Gastroesophageal sphincter (tissue), 4 donors: Measurements from ENCODE around the gene JARID2. TPM values are rescaled to one million over a fixed set of nuclear protein-coding genes. Genes with fewer than 3 reads are reported as not detected.
A peak's percentile ranks its signal among the peaks of the same experiment; 100 is the strongest.

Experiments
- ATAC-seq: fragments of 150-250 bp; one replicate; pipeline ENCODE4 v1.9.1; 2016; ENCODE audit warnings: mild to moderate bottlenecking, moderate library complexity
- H3K27ac ChIP-seq, 4 donors: fragments of 200-600 bp; sonication (generic) in 3 of 4; 1 replicate in 3 of 4; 2 replicates in 1 of 4; pipeline ENCODE4 v1.5.1; 2016 to 2019
- H3K27me3 ChIP-seq: fragments of 200-600 bp; sonication (generic); one replicate; pipeline ENCODE4 v1.5.1; 2019
- H3K36me3 ChIP-seq, 2 donors: fragments of 200-600 bp; sonication (generic); one replicate each; pipeline ENCODE4 v1.5.1; 2019; ENCODE audit warnings: control low read depth in 1 of 2
- H3K4me1 ChIP-seq, 3 donors: fragments of 200-600 bp; sonication (generic); 1 replicate in 2 of 3; 2 replicates in 1 of 3; pipeline ENCODE4 v1.5.1; 2016 to 2019; ENCODE audit warnings: control low read depth in 2 of 3
- H3K4me3 ChIP-seq, 2 donors: fragments of 200-600 bp; sonication (generic); one replicate each; pipeline ENCODE4 v1.5.1; 2019; ENCODE audit warnings: mild to moderate bottlenecking in 1 of 2, moderate library complexity in 1 of 2
- H3K9me3 ChIP-seq, 3 donors: fragments of 200-600 bp; sonication (generic); one replicate each; pipeline ENCODE4 v1.5.1; 2017 to 2019; ENCODE audit warnings: control low read depth in 2 of 3
- EP300 ChIP-seq: sonication (generic); formaldehyde crosslinking; IDR thresholded peaks from one replicate; pipeline ENCODE4 v1.6.1; 2017; ENCODE audit warnings: antibody characterized with exemption, mild to moderate bottlenecking
- POLR2A ChIP-seq, 2 donors: fragments of 450-650 bp; IDR thresholded peaks; one replicate each; pipeline ENCODE4 v1.6.1; 2017; ENCODE audit warnings: antibody characterized with exemption in 2 of 2, mild to moderate bottlenecking in 2 of 2, moderate library complexity in 1 of 2
- POLR2AphosphoS5 ChIP-seq: sonication (generic); formaldehyde crosslinking; IDR thresholded peaks from one replicate; pipeline ENCODE4 v1.6.1; 2017; ENCODE audit warnings: antibody characterized with exemption
- WGBS, 2 donors: methylation state at CpG; one replicate each; pipeline ENCODE4 v1.1.5; 2018; ENCODE audit warnings: low coverage in 1 of 2; 5-methylcytosine and 5-hydroxymethylcytosine counted together
- total RNA-seq, 4 donors: library from RNA; depleted of rRNA; stranded (reverse); fragments of >200 nt; gene quantifications; one replicate each; pipeline ENCODE4 v1.1.0, GENCODE V29; 2016
- TF ChIP-seq, protein P1 (sequence below), 4 experiments: fragments of 200-600 bp in 2 of 4; fragments of 450-650 bp in 2 of 4; sonication (generic) in 1 of 4; IDR thresholded peaks; one replicate each; pipeline ENCODE4 v1.5.1; 2017 to 2019; ENCODE audit warnings: antibody characterized with exemption in 4 of 4, mild to moderate bottlenecking in 2 of 4, moderate library complexity in 2 of 4

Gene JARID2
- total RNA-seq, 4 donors from 2014 or later, result 6.8 to 12.3 (median 8.5) TPM

DNA sequence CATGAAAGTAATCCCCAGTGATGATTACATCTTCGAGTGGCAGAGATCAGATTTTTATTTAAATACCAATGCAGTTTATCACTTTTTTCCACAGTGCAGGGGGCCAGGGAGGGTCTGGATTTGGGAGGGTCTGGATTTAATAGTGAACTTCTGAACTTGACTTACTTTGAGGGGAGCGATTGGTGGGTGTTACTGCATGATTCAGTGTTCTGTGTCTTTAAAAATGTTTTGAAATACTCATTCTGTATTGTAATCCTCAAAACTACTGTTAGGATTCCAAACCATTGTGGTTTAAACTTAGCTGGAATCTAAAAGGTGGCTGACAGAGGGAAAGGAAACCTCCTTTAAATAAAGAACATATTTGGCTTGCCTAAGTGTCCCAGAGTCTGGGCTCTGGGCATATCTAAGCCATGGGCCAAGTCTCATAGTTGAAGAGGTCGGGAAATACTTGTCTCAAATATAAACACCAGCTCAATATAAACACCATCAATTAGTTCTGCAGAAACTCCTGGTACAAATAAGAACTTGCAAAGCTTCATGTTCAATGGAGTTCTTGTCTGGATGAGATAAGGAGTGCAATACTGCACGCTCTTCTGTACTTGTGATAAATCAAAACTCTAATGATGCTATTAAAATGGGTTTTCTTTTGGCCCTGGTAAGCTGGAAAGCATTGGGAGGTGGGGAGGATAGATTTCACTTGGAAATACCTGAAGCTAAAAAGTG, 14.4 kb downstream of the JARID2 start:
- Histone ChIP-seq H3K27me3 (no peaks in the 10 kb centered on the region), H3K27ac (peak overlapping the region in 2 of 4 donors; percentile 5 to 29), H3K4me3 (no peak overlapping the region), H3K9me3 (no peaks in the 10 kb centered on the region), H3K4me1 (peaks cover 10 to 72% (median 42%) of the 10 kb centered on the region in 3 donors), H3K36me3 (no peaks in the 10 kb centered on the region)
- ATAC-seq, result no peak
- TF ChIP-seq POLR2A (IDR thresholded peaks at IDR 0.05), result no peak
- no peak for TF ChIP-seq EP300
- no peak for TF ChIP-seq POLR2AphosphoS5
- TF ChIP-seq, protein P1, sequence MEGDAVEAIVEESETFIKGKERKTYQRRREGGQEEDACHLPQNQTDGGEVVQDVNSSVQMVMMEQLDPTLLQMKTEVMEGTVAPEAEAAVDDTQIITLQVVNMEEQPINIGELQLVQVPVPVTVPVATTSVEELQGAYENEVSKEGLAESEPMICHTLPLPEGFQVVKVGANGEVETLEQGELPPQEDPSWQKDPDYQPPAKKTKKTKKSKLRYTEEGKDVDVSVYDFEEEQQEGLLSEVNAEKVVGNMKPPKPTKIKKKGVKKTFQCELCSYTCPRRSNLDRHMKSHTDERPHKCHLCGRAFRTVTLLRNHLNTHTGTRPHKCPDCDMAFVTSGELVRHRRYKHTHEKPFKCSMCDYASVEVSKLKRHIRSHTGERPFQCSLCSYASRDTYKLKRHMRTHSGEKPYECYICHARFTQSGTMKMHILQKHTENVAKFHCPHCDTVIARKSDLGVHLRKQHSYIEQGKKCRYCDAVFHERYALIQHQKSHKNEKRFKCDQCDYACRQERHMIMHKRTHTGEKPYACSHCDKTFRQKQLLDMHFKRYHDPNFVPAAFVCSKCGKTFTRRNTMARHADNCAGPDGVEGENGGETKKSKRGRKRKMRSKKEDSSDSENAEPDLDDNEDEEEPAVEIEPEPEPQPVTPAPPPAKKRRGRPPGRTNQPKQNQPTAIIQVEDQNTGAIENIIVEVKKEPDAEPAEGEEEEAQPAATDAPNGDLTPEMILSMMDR (IDR thresholded peaks at IDR 0.05), result no peak
- WGBS, 2 donors, result 18 to 22% methylated on average over 3 to 4 of the region's 4 CpGs

DNA sequence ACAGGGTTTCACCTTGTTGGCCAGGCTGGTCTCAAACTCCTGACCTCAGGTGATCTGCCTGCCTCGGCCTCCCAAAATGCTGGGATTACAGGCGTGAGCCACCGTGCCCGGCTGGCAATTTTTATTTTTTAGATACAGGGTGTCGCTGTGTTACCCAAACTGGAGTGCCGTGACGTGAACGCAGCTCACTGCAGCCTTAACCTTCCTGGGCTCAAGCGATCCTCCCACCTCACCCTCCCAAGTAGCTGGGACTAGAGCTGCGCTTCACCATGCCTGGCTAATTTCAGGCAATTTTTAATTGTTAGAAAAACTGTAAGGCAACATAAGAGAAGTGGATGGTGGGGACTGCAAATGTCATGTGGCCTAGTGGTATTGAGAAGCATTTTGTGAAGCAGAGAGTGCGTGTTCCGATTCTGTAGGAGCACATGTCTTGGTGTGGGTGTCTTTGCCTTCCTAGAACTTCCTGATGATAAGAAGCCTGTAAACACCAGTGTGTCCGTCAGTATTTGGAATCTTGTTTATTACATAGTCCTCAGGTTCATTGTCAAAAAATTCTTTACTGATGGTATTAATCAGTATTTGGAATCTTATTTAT, 18.0 kb downstream of the JARID2 start:
- H3K4me3 ChIP-seq, result no peak overlapping the region
- H3K4me1 ChIP-seq, result peaks cover 6 to 80% (median 60%) of the 10 kb centered on the region in 3 donors
- ATAC-seq, result no peak

DNA sequence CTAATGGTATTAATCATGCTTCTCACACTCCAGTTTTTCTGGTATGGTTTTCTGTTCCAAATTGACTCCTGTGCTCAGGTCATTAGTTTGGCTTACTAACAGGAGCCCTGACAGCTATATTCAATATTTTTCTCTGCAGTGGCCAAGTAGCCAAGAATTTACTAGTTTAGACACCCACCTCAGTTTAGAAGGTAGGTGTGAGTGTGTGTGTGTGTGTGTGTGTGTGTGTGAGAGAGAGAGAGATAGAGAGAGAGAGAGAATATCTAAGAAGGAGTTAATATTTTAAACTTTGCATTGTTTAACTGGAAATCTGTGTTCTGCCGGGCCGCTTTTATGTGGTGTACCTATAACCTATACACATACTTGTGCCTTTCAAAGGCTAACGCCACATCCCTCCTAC, 18.5 kb downstream of the JARID2 start:
- H3K27me3 ChIP-seq, result no peaks in the 10 kb centered on the region
- no peak overlapping the region for H3K4me3 ChIP-seq
- TF ChIP-seq POLR2A (IDR thresholded peaks at IDR 0.05) (no peak), POLR2AphosphoS5 (no peak), EP300 (no peak)
- TF ChIP-seq, protein P1 (IDR thresholded peaks at IDR 0.05), result no peak
- no peaks in the 10 kb centered on the region for H3K9me3 ChIP-seq
- no peaks in the 10 kb centered on the region for H3K36me3 ChIP-seq
- no peak overlapping the region for H3K27ac ChIP-seq
- no peak for ATAC-seq
- H3K4me1 ChIP-seq, result peaks cover 6 to 80% (median 58%) of the 10 kb centered on the region in 3 donors
- WGBS, 2 donors, result 92 to 94% methylated on average over 3 of the region's 3 CpGs

More for the DNA sequence above, 18.0 kb downstream of the JARID2 start:
- no peaks in the 10 kb centered on the region for H3K9me3 ChIP-seq
- WGBS, 2 donors, result 85 to 98% methylated on average over 5 to 7 of the region's 13 CpGs
- no peaks in the 10 kb centered on the region for H3K36me3 ChIP-seq
- H3K27me3 ChIP-seq, result no peaks in the 10 kb centered on the region
- H3K27ac ChIP-seq, result no peak overlapping the region
- TF ChIP-seq, protein P1 (IDR thresholded peaks at IDR 0.05), result no peak
- TF ChIP-seq EP300 (no peak), POLR2AphosphoS5 (no peak), POLR2A (IDR thresholded peaks at IDR 0.05) (no peak)

DNA sequence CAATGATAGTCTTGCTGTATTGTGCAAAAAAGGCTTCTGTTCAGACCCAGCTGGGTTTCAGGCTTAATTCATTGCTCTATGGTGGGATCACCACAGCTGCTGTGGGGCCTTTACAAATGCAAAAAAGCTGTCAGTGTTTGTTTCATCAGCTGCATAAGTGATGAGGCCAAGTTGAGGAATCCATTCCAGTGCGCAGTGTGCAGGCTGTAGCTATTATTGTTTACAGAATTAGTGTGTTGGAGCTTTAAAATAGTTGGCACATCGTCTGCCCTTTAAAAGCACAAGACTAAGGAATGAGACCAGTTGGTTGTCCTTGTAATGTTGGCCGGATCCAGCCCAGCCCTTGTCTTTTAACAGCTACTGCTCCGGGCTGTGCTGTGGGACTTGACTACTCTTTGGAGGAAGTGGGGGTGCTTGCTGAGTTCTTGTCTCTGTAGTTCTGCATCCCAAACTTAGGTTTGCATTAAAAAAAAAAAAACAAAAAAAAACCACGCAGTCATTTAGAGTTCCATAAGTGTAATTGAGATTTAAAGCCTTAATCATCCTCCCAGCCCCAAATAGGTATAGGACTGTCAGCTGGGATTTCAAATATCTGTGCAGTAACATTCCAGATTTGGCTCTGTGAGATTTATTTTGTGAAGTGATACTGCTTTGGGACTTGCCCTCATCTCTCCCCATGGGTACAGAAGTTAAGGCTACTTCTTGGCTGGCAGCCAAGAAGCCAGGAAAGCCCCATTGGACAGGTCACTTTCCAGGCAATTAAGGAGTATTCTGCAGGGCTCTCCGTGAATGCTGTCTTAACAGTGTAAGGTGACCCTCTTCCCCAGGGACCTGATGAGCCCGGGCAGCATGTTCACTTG, 19.3 kb downstream of the JARID2 start:
- H3K27me3 ChIP-seq, result no peaks in the 10 kb centered on the region
- peak overlapping the region in 2 of 4 donors; percentile 8 to 35 for H3K27ac ChIP-seq
- H3K4me3 ChIP-seq, result no peak overlapping the region
- WGBS, 2 donors, result 23 to 39% methylated on average over 5 of the region's 7 CpGs
- no peak for TF ChIP-seq POLR2AphosphoS5
- TF ChIP-seq POLR2A (IDR thresholded peaks at IDR 0.05), result no peak
- TF ChIP-seq, protein P1 (IDR thresholded peaks at IDR 0.05), result no peak
- no peak for TF ChIP-seq EP300
- H3K9me3 ChIP-seq, result no peaks in the 10 kb centered on the region
- peaks cover 4 to 79% (median 51%) of the 10 kb centered on the region in 3 donors for H3K4me1 ChIP-seq
- no peak for ATAC-seq
- no peaks in the 10 kb centered on the region for H3K36me3 ChIP-seq
